SK-N-SH treated with all-trans-retinoic acid at 6 μM for 48 hours (cell line): ENCODE data around the gene PLCB1.

Experiments
- ATAC-seq: fragments of 200-7000 bp; cut with Tn5 transposase; 3 replicates; pipeline ENCODE4 v1.9.1; 2020; ENCODE audit warnings: mild to moderate bottlenecking, moderate library complexity
- ARNTL ChIP-seq: fragments of 450-650 bp; formaldehyde crosslinking; IDR thresholded peaks from 2 replicates; pipeline ENCODE4 v1.5.0; 2020; ENCODE audit warnings: low read depth, mild to moderate bottlenecking, moderate library complexity, borderline replicate concordance
- BACH2 ChIP-seq: fragments of 250-450 bp; sonication (Bioruptor Pico); IDR thresholded peaks from 2 replicates; pipeline ENCODE4 v1.9.0; 2021; ENCODE audit warnings: mild to moderate bottlenecking, borderline replicate concordance
- CREB5 ChIP-seq: fragments of 250-450 bp; sonication (Bioruptor Pico); IDR thresholded peaks from 2 replicates; pipeline ENCODE4 v1.5.1; 2020; ENCODE audit warnings: low read depth, mild to moderate bottlenecking, moderate library complexity
- ISL1 ChIP-seq: fragments of 250-450 bp; sonication (Bioruptor Pico); IDR thresholded peaks from 2 replicates; pipeline ENCODE4 v2.1.2; 2022; ENCODE audit warnings: mild to moderate bottlenecking, moderate library complexity
- OSR1 ChIP-seq: fragments of 250-450 bp; sonication (Bioruptor Pico); IDR thresholded peaks from 2 replicates; pipeline ENCODE4 v1.8.0; 2022; ENCODE audit warnings: moderate library complexity, mild to moderate bottlenecking, inconsistent platforms
- PATZ1 ChIP-seq: fragments of 250-450 bp; sonication (Bioruptor Pico); IDR thresholded peaks from 2 replicates; pipeline ENCODE4 v1.8.0; 2020; ENCODE audit warnings: mild to moderate bottlenecking, moderate library complexity, borderline replicate concordance
- POU6F1 ChIP-seq: fragments of 250-450 bp; sonication (Bioruptor Pico); IDR thresholded peaks from 2 replicates; pipeline ENCODE4 v1.8.0; 2021; ENCODE audit warnings: low read depth, mild to moderate bottlenecking, moderate library complexity, borderline replicate concordance
- PPARA ChIP-seq: fragments of 250-450 bp; sonication (Bioruptor Pico); IDR thresholded peaks from 2 replicates; pipeline ENCODE4 v1.5.0; 2020; ENCODE audit warnings: mild to moderate bottlenecking, borderline replicate concordance
- RARB ChIP-seq: fragments of 250-450 bp; sonication (Bioruptor Pico); IDR thresholded peaks from 2 replicates; pipeline ENCODE4 v1.8.0; 2021; ENCODE audit warnings: mild to moderate bottlenecking, moderate library complexity
- TCF4 ChIP-seq: fragments of 250-450 bp; sonication (Bioruptor Pico); IDR thresholded peaks from 2 replicates; pipeline ENCODE4 v1.8.0; 2021; ENCODE audit warnings: mild to moderate bottlenecking, moderate library complexity, borderline replicate concordance
- TOX ChIP-seq: fragments of 250-450 bp; sonication (Bioruptor Pico); IDR thresholded peaks from 2 replicates; pipeline ENCODE4 v1.8.0; 2021; ENCODE audit warnings: mild to moderate bottlenecking, moderate library complexity, borderline replicate concordance
- TSHZ2 ChIP-seq: fragments of 250-450 bp; sonication (Bioruptor Pico); IDR thresholded peaks from 2 replicates; pipeline ENCODE4 v1.5.0; 2020; ENCODE audit warnings: mild to moderate bottlenecking, moderate library complexity
- ZC3H10 ChIP-seq: fragments of 250-450 bp; sonication (Bioruptor Pico); IDR thresholded peaks from 2 replicates; pipeline ENCODE4 v1.5.1; 2021; ENCODE audit warnings: mild to moderate bottlenecking, moderate library complexity
- ZFP30 ChIP-seq: fragments of 450-650 bp; formaldehyde crosslinking; IDR thresholded peaks from 2 replicates; pipeline ENCODE4 v1.5.0; 2022; ENCODE audit warnings: mild to moderate bottlenecking, moderate library complexity
- ZNF565 ChIP-seq: fragments of 450-650 bp; formaldehyde crosslinking; conservative IDR thresholded peaks from 2 replicates; pipeline ENCODE4 v1.5.0; 2020; ENCODE audit warnings: low read depth, mild to moderate bottlenecking, moderate library complexity
- ZNF70 ChIP-seq: fragments of 450-650 bp; formaldehyde crosslinking; IDR thresholded peaks from 2 replicates; pipeline ENCODE4 v1.5.0; 2020; ENCODE audit warnings: mild to moderate bottlenecking, moderate library complexity
- ZNF8 ChIP-seq: fragments of 450-650 bp; formaldehyde crosslinking; IDR thresholded peaks from 2 replicates; pipeline ENCODE4 v1.5.0; 2020; ENCODE audit warnings: mild to moderate bottlenecking, moderate library complexity

The PLCB1 gene

GRCh38 chr20:8129211-8129976 is 2.7 kb upstream of the PLCB1 start:
- ATAC-seq: no peak
- TF ChIP-seq ZNF70 (CRISPR knock-in tag): no peak
- TF ChIP-seq OSR1 (CRISPR knock-in tag): no peak
- no peak for TF ChIP-seq TSHZ2
- no peak for TF ChIP-seq ZNF8 (CRISPR knock-in tag)
- TF ChIP-seq BACH2 (CRISPR knock-in tag): no peak
- no peak for TF ChIP-seq CREB5 (CRISPR knock-in tag)
- TF ChIP-seq TCF4 (CRISPR knock-in tag): no peak
- no peak for TF ChIP-seq ARNTL (CRISPR knock-in tag)
- no peak for TF ChIP-seq POU6F1 (CRISPR knock-in tag)
- TF ChIP-seq RARB (CRISPR knock-in tag): no peak
- no peak for TF ChIP-seq ZNF565
- no peak for TF ChIP-seq PATZ1 (CRISPR knock-in tag)
- TF ChIP-seq ZFP30 (CRISPR knock-in tag): no peak
- no peak for TF ChIP-seq PPARA (CRISPR knock-in tag)

- TF ChIP-seq ZNF8 (CRISPR knock-in tag) (peak; percentile 86), CREB5 (CRISPR knock-in tag) (no peak)
- ATAC-seq: no peak
Measured at GRCh38 chr20:8130840-8131526, 1.1 kb upstream of the PLCB1 start.

- ATAC-seq: peak; percentile 39
Measured at GRCh38 chr20:8132484-8133309, 631 bp downstream of the PLCB1 start.

More at GRCh38 chr20:8132484-8133309, 631 bp downstream of the PLCB1 start:
- TF ChIP-seq PATZ1 (CRISPR knock-in tag): no peak
- TF ChIP-seq ISL1 (CRISPR knock-in tag): no peak
- TF ChIP-seq CREB5 (CRISPR knock-in tag): no peak
- TF ChIP-seq ZC3H10: no peak
- TF ChIP-seq TCF4 (CRISPR knock-in tag): no peak
- TF ChIP-seq OSR1 (CRISPR knock-in tag): no peak
- TF ChIP-seq TOX (CRISPR knock-in tag): no peak
